ENCODE data around the gene SFT2D2. TPM values are rescaled to one million over a fixed set of nuclear protein-coding genes. Genes with fewer than 3 reads are reported as not detected.

The SFT2D2 gene
- total RNA-seq, 1 experiment from 2014 or later: 32.1 TPM

GRCh38 chr1:168220470-168220871 is 5.3 kb upstream of the SFT2D2 start:
- Histone ChIP-seq H4K8ac (replicated peaks; ENCODE audit: insufficient read length, low read depth, low read length) (no peak overlapping the region), H3K14ac (ENCODE audit: insufficient read depth, low read length) (no peak overlapping the region), H2BK5ac (ENCODE audit: insufficient read length, low read length) (no peak overlapping the region), H3K4me2 (ENCODE audit: insufficient read depth, insufficient read length, low read length) (no peak overlapping the region), H3K4ac (ENCODE audit: low read depth, low read length) (no peak overlapping the region), H3K56ac (ENCODE audit: insufficient read length, low read depth, low read length) (no peak overlapping the region), H4K91ac (ENCODE audit: insufficient read length, low read depth, low read length) (no peak overlapping the region), H3K18ac (ENCODE audit: insufficient read length, low read depth, low read length) (no peak overlapping the region), H3K9me3 (ENCODE audit: control insufficient read depth, low read depth, low read length) (no peaks in the 10 kb centered on the region), H2BK12ac (ENCODE audit: insufficient read length, low read depth, low read length) (no peak overlapping the region), H3K4me1 (ENCODE audit: insufficient read depth, low read length) (no peaks in the 10 kb centered on the region; the same call in 1 of the 2 replicates), H4K5ac (ENCODE audit: insufficient read length, low read depth, low read length) (no peak overlapping the region), H3K9ac (ENCODE audit: extremely low read depth, insufficient read length, low read length) (no peak overlapping the region), H2BK15ac (ENCODE audit: low read depth, low read length) (no peak overlapping the region), H2AK5ac (ENCODE audit: insufficient read length, low read length) (no peak overlapping the region), H3K79me2 (ENCODE audit: insufficient read depth, low read length) (no peaks in the 10 kb centered on the region), H3K79me1 (ENCODE audit: insufficient read depth, low read depth, low read length, poor library complexity, severe bottlenecking) (no peaks in the 10 kb centered on the region), H4K20me1 (ENCODE audit: control insufficient read depth, insufficient read depth, insufficient read length) (no peaks in the 10 kb centered on the region), H3T11ph (ENCODE audit: low read length) (no peak overlapping the region), H2BK120ac (ENCODE audit: low read depth, low read length, poor library complexity, severe bottlenecking) (no peak overlapping the region), H2BK20ac (ENCODE audit: low read depth, low read length, poor library complexity, severe bottlenecking) (no peak overlapping the region), H3K27ac (ENCODE audit: insufficient read length, low read depth, low read length) (no peak overlapping the region), H3K27me3 (ENCODE audit: insufficient read depth, low read length) (peaks cover 2% of the 10 kb centered on the region; the same call in 1 of the 2 replicates), H3K23ac (ENCODE audit: insufficient read length, low read depth, low read length) (no peak overlapping the region), H2AFZ (ENCODE audit: low read length) (no peak overlapping the region), H3K23me2 (ENCODE audit: insufficient read length, low read depth, low read length, poor library complexity, severe bottlenecking) (peaks cover 2% of the 10 kb centered on the region)
- Mint-ChIP-seq H3K4me1 (peaks cover 25 to 27% of the 10 kb centered on the region in 2 experiments), H3K27ac (no peak overlapping the region), H3K36me3 (ENCODE audit: insufficient read depth in 1 of 3, low read depth in 3 of 3) (peaks cover 4 to 7% (median 4%) of the 10 kb centered on the region in 3 experiments; a peak in 5 of 7 replicates), H3K4me3 (peak overlapping the region in 1 of 2 experiments; percentile 10; a peak in 1 of 5 replicates), H3K27me3 (ENCODE audit: low read depth) (peaks cover 16% of the 10 kb centered on the region), H3K9me3 (peaks cover 5 to 6% of the 10 kb centered on the region in 2 experiments)
- TF ChIP-seq CTCF (conservative IDR thresholded peaks at IDR 0.05): no peak
- DNase-seq: no peak
- no CpG with 5 or more reads among the region's 6 CpGs for WGBS (ENCODE audit: extremely low coverage, insufficient read length, low lambda C conversion rate)

Data from H9 (cell line).